Upper lobe of right lung (tissue), 1 donor: Measurements from ENCODE around the gene ABHD15. TPM values are rescaled to one million over a fixed set of nuclear protein-coding genes. Genes with fewer than 3 reads are reported as not detected.
A peak's percentile ranks its signal among the peaks of the same experiment; 100 is the strongest.

Source experiments
- ATAC-seq: fragments of 200-7000 bp; cut with Tn5 transposase; one replicate; pipeline ENCODE4 v1.9.1; 2020; ENCODE audit warnings: mild to moderate bottlenecking, moderate library complexity
- DNase-seq: peaks from one replicate; pipeline ENCODE4 v3.0.0-alpha.2; 2020
- H3K27ac ChIP-seq: fragments of 200-600 bp; one replicate; pipeline ENCODE4 v1.8.0; 2022
- H3K27me3 ChIP-seq: fragments of 200-600 bp; one replicate; pipeline ENCODE4 v1.8.0; 2022; ENCODE audit warnings: mild to moderate bottlenecking
- H3K36me3 ChIP-seq: fragments of 200-600 bp; one replicate; pipeline ENCODE4 v1.8.0; 2022
- H3K4me1 ChIP-seq: fragments of 200-600 bp; one replicate; pipeline ENCODE4 v1.8.0; 2022
- H3K4me3 ChIP-seq: fragments of 200-600 bp; one replicate; pipeline ENCODE4 v1.8.0; 2022; ENCODE audit warnings: mild to moderate bottlenecking
- H3K9me3 ChIP-seq: fragments of 200-600 bp; one replicate; pipeline ENCODE4 v1.8.0; 2022
- intact Hi-C: fragments of 100-400 bp; cut with DNase I; formaldehyde crosslinking; loops from one replicate; pipeline ENCODE4 v1.11.0; 2022
- total RNA-seq: library from RNA; stranded (reverse); fragmentation: NEBNext Ultra II Directional; extraction: Animal tissue kit (Norgen Biotek cat#: 25700); gene quantifications from one replicate; pipeline ENCODE4 v1.2.1, GENCODE V29; 2021
- TF ChIP-seq, protein P1 (sequence below): fragments of 200-600 bp; IDR thresholded peaks from one replicate; pipeline ENCODE4 v1.8.0; 2022; ENCODE audit warnings: antibody characterized with exemption
- donor health status: DM: no; HTN: yes; CAD: no; lungs with severe emphysema.

Gene ABHD15
- total RNA-seq, 1 donor from 2014 or later = 10.9 TPM

DNA sequence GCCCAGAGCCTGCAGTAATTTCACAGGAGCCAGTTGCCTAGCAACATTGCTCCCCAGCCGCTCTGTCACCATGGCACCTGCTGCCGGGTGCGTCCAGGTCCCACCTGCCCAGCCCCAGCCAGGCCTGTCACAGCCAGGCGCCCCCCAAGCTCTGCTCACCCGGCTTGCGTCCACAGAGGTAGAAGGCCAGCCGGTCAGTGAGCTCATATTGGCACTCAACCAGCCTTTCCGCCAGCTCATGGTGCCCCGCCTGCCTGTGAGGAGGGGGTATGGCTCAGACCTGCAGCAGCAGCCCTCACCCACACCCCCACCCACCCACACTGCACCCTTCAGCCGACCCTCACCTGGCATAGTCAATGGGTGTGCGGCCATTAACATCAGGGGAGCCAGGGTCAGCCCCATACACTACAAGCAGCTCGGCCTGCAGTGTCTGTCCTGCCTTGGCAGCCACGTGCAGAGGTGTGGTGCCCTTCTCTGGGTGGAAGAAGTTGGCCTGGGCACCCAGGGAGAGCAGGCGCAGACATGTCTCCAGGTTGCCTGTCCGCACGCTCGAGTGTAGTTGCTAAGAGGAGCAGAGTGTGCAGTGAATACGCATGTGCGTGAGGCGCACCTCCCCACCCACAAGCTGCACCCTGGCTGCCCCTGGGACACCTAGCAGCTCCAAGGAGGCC lies 14.9 kb upstream of the ABHD15 start:
- Histone ChIP-seq H3K27ac (no peak overlapping the region), H3K4me1 (peaks cover 15% of the 10 kb centered on the region), H3K4me3 (no peak overlapping the region), H3K27me3 (no peaks in the 10 kb centered on the region), H3K36me3 (peaks cover 41% of the 10 kb centered on the region), H3K9me3 (no peaks in the 10 kb centered on the region)
- intact Hi-C loops = no loop called here
- TF ChIP-seq, protein P1, sequence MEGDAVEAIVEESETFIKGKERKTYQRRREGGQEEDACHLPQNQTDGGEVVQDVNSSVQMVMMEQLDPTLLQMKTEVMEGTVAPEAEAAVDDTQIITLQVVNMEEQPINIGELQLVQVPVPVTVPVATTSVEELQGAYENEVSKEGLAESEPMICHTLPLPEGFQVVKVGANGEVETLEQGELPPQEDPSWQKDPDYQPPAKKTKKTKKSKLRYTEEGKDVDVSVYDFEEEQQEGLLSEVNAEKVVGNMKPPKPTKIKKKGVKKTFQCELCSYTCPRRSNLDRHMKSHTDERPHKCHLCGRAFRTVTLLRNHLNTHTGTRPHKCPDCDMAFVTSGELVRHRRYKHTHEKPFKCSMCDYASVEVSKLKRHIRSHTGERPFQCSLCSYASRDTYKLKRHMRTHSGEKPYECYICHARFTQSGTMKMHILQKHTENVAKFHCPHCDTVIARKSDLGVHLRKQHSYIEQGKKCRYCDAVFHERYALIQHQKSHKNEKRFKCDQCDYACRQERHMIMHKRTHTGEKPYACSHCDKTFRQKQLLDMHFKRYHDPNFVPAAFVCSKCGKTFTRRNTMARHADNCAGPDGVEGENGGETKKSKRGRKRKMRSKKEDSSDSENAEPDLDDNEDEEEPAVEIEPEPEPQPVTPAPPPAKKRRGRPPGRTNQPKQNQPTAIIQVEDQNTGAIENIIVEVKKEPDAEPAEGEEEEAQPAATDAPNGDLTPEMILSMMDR = no peak
- DNase-seq = no peak
- ATAC-seq = no peak

DNA sequence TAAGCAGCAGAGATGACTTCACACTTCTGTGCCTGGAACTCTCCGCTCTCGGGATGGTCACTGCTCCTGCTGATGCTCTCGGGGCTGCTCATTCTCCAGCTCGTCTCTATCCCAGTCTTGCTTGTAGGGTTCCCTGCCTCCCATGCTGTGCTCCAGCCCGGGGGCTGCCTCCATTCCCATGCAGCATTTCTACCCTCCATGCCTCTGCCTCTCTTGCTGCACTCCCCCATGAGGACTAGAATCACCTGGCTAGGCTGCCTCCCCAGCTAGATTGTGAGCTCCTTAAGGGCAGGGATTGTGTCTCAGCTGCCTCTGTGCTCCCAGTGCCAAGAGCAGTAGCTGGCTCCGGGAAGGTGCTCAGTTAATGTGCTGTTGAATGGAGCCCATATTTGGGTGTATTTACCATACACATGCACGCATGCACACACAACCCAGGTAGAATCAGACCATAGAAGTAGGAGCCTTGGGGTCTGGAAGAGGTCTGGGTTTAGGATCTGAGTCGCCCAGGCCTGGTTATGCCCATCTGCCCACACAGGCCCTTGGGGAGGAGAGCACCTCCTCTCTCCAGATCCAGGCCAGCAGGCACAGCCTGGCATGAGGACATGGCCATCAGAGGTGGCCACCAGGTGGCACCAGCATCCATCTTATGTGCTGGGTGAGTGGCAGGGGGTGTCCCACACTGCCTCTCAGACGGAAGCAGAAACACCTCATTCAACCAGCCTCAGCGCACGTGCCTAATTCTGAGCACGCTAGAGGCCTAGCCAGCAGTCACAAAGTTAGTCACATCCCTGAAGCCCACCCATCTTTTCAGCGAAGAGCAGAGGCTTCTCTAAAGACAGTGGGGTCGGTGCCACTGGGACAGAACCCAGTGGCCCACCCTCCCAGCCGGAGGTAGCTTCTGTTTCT lies 13.3 kb upstream of the ABHD15 start:
- TF ChIP-seq, protein P1 = peak; percentile 94
- peak; percentile 91 for ATAC-seq
- Histone ChIP-seq H3K9me3 (no peaks in the 10 kb centered on the region), H3K4me3 (no peak overlapping the region), H3K27ac (no peak overlapping the region), H3K27me3 (no peaks in the 10 kb centered on the region), H3K36me3 (peaks cover 57% of the 10 kb centered on the region), H3K4me1 (peaks cover 10% of the 10 kb centered on the region)
- intact Hi-C loops = no loop called here
- peak; percentile 92 for DNase-seq

DNA sequence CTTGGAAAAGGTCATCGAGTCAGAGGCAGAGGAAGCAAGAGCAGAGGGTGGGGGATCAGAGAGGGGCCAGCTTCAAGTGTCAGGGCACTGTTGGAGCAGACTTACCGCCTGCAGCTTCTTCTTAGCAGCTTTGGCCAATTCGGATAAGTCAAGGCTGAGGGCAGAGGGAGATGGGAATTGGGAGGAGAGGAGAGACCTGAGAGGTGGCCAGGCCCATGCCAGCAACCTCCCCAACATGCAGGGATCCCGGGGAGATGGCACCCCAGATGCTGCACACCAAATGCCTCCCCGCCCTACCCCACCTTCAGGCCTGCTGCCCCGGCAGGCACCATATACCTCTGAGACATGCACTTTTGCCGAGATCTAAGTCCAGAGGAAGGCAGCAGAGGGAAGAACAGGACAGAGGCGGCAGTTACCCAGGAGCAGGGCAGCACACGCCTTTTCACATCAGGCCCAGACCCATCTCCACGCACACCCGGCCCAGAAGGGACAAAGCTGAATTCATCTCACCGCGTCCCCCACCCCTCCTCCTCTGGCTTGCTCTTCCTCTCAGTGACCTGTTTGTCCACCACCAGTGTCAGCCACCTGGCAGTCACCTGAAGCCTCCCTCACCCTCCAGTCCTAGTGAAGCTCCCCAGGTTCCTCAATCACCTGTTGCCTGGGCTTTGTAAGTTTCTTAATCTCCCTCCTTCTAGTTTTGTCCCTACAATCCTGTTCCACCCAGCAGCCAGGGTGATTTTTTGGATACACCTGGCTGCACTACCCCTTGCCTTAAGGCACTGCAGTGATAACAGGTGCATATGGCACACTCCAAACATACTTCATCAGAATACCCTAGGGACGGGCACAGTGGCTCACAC lies 12.0 kb upstream of the ABHD15 start:
- intact Hi-C loops = no loop called here
- no peak for DNase-seq
- peaks cover 69% of the 10 kb centered on the region for H3K36me3 ChIP-seq

DNA sequence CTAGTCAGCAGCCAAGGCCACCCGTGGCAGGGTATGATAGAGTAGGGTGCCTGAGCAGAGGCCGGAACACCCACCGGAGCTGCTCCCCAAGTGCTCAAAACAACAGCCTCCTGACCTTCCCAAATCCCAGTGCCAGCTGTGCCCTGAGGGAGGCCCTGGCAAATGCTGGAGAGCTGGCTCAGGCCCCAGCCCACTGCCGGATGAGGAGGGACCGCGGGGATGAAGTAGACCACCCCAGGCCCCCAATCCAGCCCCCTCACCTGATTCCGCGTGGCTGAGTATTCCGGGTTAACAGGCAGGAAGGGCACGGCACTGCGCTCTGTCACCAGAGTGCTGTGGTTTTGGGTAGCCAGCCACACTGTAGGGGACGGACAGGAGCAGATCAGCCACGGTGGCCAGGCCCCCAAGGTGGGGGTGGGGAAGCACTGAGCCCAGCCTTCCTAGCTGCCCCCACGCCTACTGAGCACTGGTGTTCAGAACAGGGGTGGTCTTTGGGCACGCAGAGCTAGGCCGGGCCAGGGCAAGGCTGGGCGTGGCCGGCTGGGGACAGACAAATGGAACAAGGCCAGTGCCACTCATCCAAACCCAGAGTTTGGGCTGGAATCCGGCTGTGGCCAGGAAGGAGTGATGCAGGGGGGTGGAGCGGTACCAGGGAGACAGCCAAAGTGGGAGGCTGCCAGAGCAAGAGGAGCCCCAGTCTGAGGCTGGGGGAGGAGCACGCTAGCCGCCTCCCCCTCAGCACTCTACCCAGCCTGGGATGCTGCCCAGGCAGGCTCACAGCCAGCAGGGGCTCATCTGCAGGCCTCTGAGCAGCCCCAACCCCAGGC lies 10.8 kb upstream of the ABHD15 start:
- DNase-seq (no peak), ATAC-seq (no peak)
- H3K27ac ChIP-seq = no peak overlapping the region
- H3K27me3 ChIP-seq = no peaks in the 10 kb centered on the region
- TF ChIP-seq, protein P1 = no peak
- H3K36me3 ChIP-seq = peaks cover 68% of the 10 kb centered on the region
- no peaks in the 10 kb centered on the region for H3K9me3 ChIP-seq
- intact Hi-C loops = no loop called here
- H3K4me1 ChIP-seq = peaks cover 8% of the 10 kb centered on the region
- H3K4me3 ChIP-seq = no peak overlapping the region

More for the DNA sequence above, 12.0 kb upstream of the ABHD15 start:
- ATAC-seq = no peak
- Histone ChIP-seq H3K4me1 (peaks cover 5% of the 10 kb centered on the region), H3K9me3 (no peaks in the 10 kb centered on the region), H3K4me3 (no peak overlapping the region), H3K27ac (no peak overlapping the region), H3K27me3 (no peaks in the 10 kb centered on the region)
- TF ChIP-seq, protein P1 = no peak

DNA sequence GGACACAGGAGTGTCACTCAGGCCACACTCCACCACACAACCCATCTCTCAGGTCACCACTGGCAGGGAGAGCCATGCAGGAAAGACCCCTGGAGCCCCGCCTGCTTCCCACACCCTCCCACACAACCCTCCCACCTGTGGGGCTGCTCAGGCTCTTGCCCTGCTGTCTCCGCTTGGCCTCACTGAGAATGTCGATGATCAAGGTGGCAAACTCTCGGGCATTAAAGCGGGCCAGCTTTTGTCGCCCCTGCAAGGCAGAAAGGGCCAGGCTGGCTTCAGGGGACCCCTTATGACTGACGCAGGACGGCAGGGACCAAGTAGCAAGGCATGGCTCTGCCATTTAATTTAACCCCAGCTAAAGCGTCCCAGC lies 10.1 kb upstream of the ABHD15 start:
- H3K27me3 ChIP-seq = no peaks in the 10 kb centered on the region
- intact Hi-C loops = no loop called here
- H3K4me3 ChIP-seq = no peak overlapping the region
- TF ChIP-seq, protein P1 = no peak
- H3K36me3 ChIP-seq = peaks cover 61% of the 10 kb centered on the region
- H3K4me1 ChIP-seq = peaks cover 8% of the 10 kb centered on the region
- DNase-seq (no peak), ATAC-seq (no peak)
- H3K27ac ChIP-seq = no peak overlapping the region
- no peaks in the 10 kb centered on the region for H3K9me3 ChIP-seq
